ENCODE data around the gene SLC37A3. TPM values are rescaled to one million over a fixed set of nuclear protein-coding genes. Genes with fewer than 3 reads are reported as not detected.
"Not testable (repeated sequence)": the region's sequence is repeated elsewhere in the genome, so short reads cannot be mapped to it uniquely, and the experiment has no call there.

Gene SLC37A3
- total RNA-seq, 1 experiment from 2014 or later = 37.9 TPM

DNA sequence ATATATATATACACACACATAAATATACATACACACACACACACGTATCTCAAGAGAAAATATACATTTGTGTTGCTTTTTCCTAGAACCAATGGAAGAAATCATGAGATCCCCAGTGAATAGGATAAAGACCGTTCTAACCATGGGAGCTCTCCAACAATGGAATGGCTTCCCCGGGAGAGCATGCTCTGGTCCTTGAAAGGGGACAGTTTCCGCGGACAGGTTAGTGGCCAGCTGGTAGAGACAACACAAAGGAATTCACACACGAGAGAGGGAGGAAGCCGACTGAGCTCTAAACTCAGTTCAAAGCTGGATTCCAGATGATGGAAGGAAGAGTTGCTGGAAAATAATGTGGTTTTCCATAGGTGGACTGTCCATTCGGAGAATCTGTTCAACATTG lies 72.7 kb downstream of the SLC37A3 start:
- Histone ChIP-seq H3K27me3 (replicated peaks) (no peaks in the 10 kb centered on the region), H3K9me3 (replicated peaks) (no peaks in the 10 kb centered on the region), H3K4me3 (no peak overlapping the region), H3K36me3 (no peaks in the 10 kb centered on the region), H3K27ac (no peak overlapping the region), H3K4me1 (replicated peaks) (no peaks in the 10 kb centered on the region)
- DNase-seq (ENCODE audit: low read depth in 1 of 2, low spot score in 2 of 2) = no peak

DNA sequence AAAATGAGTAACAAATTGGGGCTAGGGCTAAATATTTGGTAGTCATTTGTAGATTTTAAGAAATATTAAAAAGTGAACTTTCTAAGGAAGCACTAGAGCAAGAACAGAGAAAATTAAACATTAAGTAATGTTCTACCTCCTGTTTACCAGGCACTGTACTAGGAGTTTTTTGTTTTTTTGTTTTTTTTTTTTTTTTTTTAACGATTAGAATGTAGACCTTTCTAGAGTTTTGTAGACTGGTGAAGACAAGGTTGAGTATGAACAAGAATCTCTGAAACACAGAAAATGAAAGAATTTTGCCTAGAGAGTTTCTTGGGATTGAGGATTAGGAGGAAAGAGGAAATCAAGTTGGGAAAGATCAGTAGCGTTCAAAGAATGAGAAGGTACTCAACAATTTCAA lies 73.6 kb downstream of the SLC37A3 start:
- Histone ChIP-seq H3K36me3 (no peaks in the 10 kb centered on the region), H3K4me1 (replicated peaks) (no peaks in the 10 kb centered on the region), H3K4me3 (no peak overlapping the region), H3K9me3 (replicated peaks) (no peaks in the 10 kb centered on the region), H3K27me3 (replicated peaks) (no peaks in the 10 kb centered on the region), H3K27ac (no peak overlapping the region)
- DNase-seq (ENCODE audit: low read depth in 1 of 2, low spot score in 2 of 2) = no peak

DNA sequence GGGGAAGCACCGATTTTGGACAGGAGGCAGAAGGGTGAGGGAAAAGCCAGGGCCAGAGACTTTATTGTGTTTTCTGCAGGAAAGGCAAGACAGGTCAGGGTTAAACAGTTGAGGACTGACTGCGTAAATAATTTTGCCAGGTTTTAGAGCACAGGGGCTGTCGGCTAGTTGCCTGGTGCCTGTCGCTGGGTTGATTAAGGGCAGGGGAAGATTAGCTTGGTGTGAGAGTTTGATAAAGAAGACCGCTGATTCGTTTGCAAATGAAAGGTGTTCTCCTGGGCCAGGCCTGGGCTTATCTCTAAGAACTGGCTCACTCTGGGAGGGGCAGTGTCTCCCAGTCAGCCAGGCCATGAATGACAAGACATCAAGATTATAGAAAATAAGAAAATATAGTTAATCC lies 75.6 kb downstream of the SLC37A3 start:
- Histone ChIP-seq H3K4me3 (no peak overlapping the region), H3K4me1 (replicated peaks) (no peaks in the 10 kb centered on the region), H3K27me3 (replicated peaks) (no peaks in the 10 kb centered on the region), H3K27ac (no peak overlapping the region), H3K9me3 (replicated peaks) (no peaks in the 10 kb centered on the region), H3K36me3 (no peaks in the 10 kb centered on the region)
- no peak for DNase-seq (ENCODE audit: low read depth in 1 of 2, low spot score in 2 of 2)

DNA sequence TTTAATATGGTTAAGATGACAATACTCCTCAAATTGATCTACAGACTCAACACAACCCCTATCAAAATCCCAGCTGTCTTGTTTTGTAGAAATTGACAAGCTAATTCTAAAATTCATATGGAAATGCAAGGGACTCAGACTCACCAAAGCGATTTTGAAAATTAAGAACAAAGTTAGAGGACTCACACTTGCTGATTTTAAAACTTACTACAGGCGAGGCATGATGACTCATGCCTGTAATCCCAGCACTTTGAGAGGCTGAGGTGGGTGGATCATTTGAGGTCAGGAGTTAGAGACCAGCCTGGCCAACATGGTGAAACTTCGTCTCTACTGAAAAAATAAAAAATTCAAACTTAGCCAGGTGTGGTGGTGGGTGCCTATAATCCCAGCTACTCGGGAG lies 78.3 kb downstream of the SLC37A3 start:
- not testable (repeated sequence) for H3K27ac ChIP-seq; DNase-seq (ENCODE audit: low read depth in 1 of 2, low spot score in 2 of 2); H3K36me3 ChIP-seq

DNA sequence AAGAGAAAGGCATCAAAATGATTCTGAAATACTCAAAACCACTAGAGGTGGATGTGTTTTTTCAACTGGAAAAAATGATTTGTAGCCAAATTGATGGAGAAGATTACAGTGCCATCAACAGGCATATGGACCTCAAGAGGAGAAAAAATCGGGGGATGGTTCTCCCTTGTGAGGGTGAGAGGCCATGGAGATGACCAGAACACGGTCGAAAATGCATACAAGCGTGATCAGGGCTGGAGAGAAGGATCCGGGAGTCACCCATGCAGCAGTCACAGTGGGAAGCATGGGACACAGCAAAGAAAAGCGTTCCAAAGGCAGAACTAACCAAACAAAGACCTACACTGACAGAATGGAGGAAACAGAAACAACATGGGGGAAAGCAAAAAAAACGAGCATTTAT lies 80.3 kb downstream of the SLC37A3 start:
- no peak overlapping the region for H3K4me3 ChIP-seq
- H3K27ac ChIP-seq = no peak overlapping the region
- H3K9me3 ChIP-seq (replicated peaks) = no peaks in the 10 kb centered on the region
- peaks cover 10% of the 10 kb centered on the region for H3K4me1 ChIP-seq (replicated peaks)
- no peaks in the 10 kb centered on the region for H3K27me3 ChIP-seq (replicated peaks)
- DNase-seq (ENCODE audit: low read depth in 1 of 2, low spot score in 2 of 2) = no peak
- H3K36me3 ChIP-seq = no peaks in the 10 kb centered on the region

More for the DNA sequence above, 78.3 kb downstream of the SLC37A3 start:
- H3K4me1 ChIP-seq (replicated peaks); H3K9me3 ChIP-seq (replicated peaks); H3K4me3 ChIP-seq; H3K27me3 ChIP-seq (replicated peaks): not testable (repeated sequence)

DNA sequence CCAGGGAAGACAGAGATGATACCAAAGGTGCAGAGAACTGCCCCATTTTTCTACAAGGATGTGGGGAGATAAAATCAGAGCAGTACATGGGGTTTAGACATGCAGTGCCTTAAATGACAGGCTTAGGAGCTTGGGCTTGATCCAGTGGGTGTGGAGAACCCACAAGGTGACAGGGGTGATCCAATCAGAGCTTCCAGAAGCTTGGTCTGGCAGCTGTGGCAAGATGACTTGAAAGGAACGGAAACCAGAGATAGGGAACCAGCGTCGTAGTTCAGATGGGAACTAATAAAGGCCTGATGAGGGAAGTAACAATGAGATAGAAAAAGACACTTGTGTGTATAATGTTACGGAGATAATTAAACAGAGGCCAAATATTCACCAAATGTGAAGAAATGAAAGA lies 80.7 kb downstream of the SLC37A3 start:
- no peaks in the 10 kb centered on the region for H3K36me3 ChIP-seq
- DNase-seq (ENCODE audit: low read depth in 1 of 2, low spot score in 2 of 2) = no peak
- H3K27ac ChIP-seq = no peak overlapping the region
- no peak overlapping the region for H3K4me3 ChIP-seq
- H3K4me1 ChIP-seq (replicated peaks) = peaks cover 10% of the 10 kb centered on the region
- H3K27me3 ChIP-seq (replicated peaks) = no peaks in the 10 kb centered on the region
- H3K9me3 ChIP-seq (replicated peaks) = no peaks in the 10 kb centered on the region

DNA sequence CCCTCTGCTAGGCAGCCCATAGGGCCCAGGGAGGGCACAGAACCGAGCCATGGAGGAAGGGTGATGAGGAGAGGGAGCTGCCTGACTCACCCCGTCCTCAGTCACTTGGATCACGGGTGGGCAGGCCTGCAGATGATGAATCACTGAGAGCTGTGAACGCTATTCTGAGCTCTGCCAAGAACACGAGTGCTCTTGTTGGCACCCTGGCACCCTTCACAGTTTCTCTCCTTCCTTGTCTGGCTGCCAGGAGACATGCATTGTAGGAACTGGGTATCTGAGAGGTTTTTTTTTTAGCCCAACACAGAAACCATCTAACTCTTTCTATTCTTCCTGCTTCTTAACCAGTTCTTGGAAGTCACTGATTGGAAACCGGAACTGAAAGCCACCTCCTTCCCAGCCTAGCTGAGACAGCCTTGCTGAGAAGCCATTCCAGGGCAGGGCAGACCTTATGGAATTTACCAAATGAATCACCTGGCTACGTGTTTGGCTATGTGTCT lies 82.1 kb downstream of the SLC37A3 start:
- Histone ChIP-seq H3K4me3 (no peak overlapping the region), H3K9me3 (replicated peaks) (no peaks in the 10 kb centered on the region), H3K27me3 (replicated peaks) (no peaks in the 10 kb centered on the region), H3K4me1 (replicated peaks) (peaks cover 10% of the 10 kb centered on the region), H3K36me3 (no peaks in the 10 kb centered on the region), H3K27ac (no peak overlapping the region)
- peak in 1 of 2 experiments; percentile 26 for DNase-seq (ENCODE audit: low read depth in 1 of 2, low spot score in 2 of 2)

DNA sequence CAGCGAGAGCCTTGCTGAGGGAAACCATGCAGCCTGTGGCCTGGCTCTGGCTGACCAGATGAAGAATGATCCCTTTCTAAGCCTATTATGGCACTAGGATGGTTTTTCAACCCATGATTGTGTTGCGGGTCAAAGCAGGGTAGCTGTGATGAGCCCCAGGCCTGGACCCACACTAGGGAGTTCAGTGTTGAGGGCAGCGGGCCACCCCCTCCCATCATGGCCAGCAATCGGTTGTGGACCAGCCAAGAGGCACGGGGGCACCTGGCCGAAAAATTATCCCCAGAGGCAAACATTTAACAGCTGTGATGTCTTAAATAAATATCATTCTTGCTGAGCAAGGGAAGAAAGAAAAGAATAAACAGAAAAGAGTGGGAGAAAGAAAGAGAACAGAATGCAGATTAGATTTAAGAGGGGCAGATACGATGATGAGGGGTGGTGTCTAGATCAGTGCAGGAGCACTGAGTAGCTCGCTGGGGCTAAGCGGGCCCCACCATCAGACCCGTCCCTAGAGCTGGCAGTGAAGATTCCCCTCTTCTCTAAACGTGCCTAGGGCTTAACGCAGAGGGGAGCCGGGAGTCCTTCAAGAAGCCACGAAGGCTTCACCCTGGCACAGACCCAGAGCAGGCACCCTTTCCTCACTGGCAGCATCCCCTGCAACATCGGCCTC lies 82.7 kb downstream of the SLC37A3 start:
- Histone ChIP-seq H3K4me3 (no peak overlapping the region), H3K27ac (no peak overlapping the region), H3K27me3 (replicated peaks) (no peaks in the 10 kb centered on the region), H3K9me3 (replicated peaks) (no peaks in the 10 kb centered on the region), H3K36me3 (no peaks in the 10 kb centered on the region), H3K4me1 (replicated peaks) (peaks cover 10% of the 10 kb centered on the region)
- DNase-seq (ENCODE audit: low read depth in 1 of 2, low spot score in 2 of 2) = no peak

DNA sequence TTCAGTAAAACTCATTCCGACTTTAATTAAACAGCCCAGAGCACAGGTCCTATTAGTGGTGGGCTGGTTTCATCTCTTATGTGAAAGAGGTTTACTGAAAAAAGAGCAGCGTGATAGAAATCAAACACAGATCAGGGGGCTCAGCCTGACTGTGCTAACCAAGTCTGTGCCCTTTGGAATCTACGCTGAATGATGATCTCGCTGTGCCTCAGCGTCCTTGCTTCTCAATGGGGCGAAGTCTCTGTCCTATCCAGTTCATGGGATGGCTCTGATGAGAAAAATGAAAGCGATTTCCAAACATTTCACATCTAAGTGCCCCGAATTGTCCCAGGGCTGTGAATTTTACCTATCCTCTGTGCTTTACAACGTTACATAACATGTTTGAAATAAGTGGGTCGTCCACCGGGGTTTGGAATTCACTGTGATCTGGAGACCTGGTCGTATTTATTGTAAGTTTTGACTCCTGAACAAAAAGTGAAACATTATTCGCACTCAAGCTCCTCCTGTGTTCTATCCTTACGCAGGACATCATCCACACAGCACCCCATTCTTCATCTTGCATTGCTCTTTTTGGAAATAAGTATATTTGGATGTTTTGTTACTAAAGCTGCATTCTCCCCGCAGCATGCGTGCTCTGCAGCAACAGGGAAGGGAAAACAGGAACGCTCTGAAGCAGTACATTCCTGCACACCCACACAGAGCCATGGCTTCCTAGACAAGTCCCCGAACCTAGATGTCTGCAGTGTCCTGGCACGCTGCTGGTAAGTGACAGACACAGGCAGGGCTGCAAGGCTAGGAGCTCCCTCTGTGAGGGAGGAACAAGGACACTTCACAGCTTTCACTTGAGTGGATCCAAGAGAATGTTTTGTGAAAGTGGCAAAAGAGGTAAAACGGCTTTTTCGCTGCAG lies 83.5 kb downstream of the SLC37A3 start:
- no peaks in the 10 kb centered on the region for H3K9me3 ChIP-seq (replicated peaks)
- no peak overlapping the region for H3K4me3 ChIP-seq
- H3K4me1 ChIP-seq (replicated peaks) = peaks cover 10% of the 10 kb centered on the region
- no peaks in the 10 kb centered on the region for H3K27me3 ChIP-seq (replicated peaks)
- no peaks in the 10 kb centered on the region for H3K36me3 ChIP-seq
- H3K27ac ChIP-seq = no peak overlapping the region
- DNase-seq (ENCODE audit: low read depth in 1 of 2, low spot score in 2 of 2) = no peak

DNA sequence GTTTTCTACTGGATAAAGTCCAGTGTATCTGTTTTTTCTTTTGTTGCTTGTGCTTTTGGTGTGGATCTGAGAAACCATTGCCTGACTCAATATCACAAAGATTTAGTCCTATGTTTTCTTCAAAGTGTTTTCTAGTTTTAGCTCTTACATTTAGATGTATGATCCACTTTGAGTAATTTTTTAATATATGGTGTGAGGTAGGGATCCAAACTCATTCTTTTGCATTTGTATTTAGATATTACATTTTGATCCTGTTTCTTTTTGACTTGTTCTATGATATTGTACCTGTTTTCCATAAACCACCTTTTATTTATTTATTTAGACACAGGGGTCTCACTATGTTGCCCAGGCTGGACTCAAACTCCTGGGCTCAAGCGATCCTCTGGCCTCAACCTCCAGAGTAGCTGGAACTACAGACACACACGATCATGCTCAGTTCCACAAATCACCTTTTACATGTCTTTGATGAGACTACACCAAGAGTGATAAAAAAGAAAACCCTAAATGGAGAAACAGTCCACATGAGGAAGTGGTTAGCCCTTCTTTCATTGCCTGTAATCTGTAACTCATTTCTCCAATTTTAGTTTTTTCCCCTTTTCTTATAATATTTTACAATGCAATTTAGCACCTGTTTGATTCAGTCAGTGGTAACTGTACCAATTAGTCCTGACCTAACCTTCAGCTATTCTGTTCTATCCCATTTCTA lies 86.0 kb downstream of the SLC37A3 start:
- no peaks in the 10 kb centered on the region for H3K27me3 ChIP-seq (replicated peaks)
- H3K9me3 ChIP-seq (replicated peaks) = no peaks in the 10 kb centered on the region
- no peak overlapping the region for H3K27ac ChIP-seq
- no peak for DNase-seq (ENCODE audit: low read depth in 1 of 2, low spot score in 2 of 2)
- peaks cover 10% of the 10 kb centered on the region for H3K4me1 ChIP-seq (replicated peaks)
- no peaks in the 10 kb centered on the region for H3K36me3 ChIP-seq
- H3K4me3 ChIP-seq = no peak overlapping the region

DNA sequence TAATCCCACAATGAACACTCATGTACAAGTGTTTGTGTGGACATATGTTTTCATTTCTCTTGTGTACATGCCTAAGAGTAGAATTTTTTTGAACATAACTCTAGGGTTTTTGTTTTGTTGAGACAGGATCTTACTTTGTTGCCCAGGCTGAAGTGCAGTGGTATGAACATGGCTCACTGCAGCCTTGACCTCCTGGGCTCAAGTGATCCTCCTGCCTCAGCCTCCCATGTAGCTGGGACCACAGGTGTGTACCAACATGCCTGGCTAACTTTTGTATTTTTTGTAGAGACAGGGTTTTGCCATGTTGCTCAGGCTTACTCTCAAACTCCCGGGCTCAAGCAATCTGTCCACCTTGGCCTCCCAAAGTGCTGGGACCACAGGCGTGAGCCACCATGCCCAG lies 87.2 kb downstream of the SLC37A3 start:
- H3K27me3 ChIP-seq (replicated peaks); H3K9me3 ChIP-seq (replicated peaks); H3K27ac ChIP-seq; DNase-seq (ENCODE audit: low read depth in 1 of 2, low spot score in 2 of 2); H3K4me3 ChIP-seq; H3K36me3 ChIP-seq; H3K4me1 ChIP-seq (replicated peaks): not testable (repeated sequence)

DNA sequence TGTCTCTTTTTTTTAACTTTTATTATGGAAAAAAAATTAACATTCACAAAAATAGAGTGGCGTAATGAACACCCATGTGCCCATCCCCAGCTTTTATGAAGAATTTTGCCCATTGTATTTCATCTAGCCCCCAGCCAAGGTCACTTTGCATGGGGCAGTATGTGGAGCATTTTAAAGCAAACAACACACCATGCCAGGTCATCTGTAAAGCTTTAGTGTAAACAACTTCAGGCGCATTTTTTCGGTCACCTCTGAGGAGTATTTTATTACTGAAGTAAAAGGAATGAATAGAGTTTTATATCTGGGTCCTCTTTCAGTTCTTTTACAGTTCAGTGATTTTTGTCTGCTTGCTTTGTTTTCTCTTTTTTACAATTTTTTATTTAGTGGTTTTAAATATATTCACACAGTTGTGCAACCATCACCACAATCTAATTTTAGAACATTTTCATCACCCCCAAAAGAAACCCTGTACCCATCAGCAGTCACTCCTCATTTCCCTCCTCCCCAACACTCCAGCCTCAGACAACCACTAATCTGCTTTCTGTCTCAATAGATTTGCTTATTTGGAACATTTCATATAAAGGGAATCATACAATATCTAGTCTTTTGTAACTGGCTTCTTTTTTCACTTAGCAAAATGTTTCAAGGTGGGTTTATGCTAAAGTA lies 87.9 kb downstream of the SLC37A3 start:
- no peaks in the 10 kb centered on the region for H3K4me1 ChIP-seq (replicated peaks)
- no peak overlapping the region for H3K27ac ChIP-seq
- no peak for DNase-seq (ENCODE audit: low read depth in 1 of 2, low spot score in 2 of 2)
- no peaks in the 10 kb centered on the region for H3K36me3 ChIP-seq
- no peaks in the 10 kb centered on the region for H3K9me3 ChIP-seq (replicated peaks)
- H3K27me3 ChIP-seq (replicated peaks) = no peaks in the 10 kb centered on the region
- H3K4me3 ChIP-seq = no peak overlapping the region

DNA sequence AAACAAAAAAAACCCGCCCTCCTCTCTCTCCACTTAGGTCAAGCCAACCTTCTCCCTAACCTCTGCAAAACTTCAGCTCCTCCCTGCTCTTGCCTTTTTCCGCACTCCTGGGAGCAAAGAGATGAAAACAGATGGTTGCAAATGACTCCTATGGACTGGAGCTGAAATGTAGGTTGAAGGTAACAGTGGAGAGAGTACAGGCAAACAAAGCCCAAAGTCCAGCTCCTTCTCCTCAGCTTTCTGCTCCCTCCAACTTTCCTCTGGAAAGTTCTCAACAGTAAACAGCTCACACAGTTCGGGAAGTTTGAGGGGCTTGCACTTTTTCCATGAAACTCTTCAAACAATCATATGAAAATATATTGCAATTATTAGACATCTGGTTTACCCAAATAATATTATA lies 90.3 kb downstream of the SLC37A3 start:
- H3K27ac ChIP-seq = no peak overlapping the region
- H3K9me3 ChIP-seq (replicated peaks) = no peaks in the 10 kb centered on the region
- no peaks in the 10 kb centered on the region for H3K36me3 ChIP-seq
- H3K4me1 ChIP-seq (replicated peaks) = no peaks in the 10 kb centered on the region
- DNase-seq (ENCODE audit: low read depth in 1 of 2, low spot score in 2 of 2) = no peak
- no peaks in the 10 kb centered on the region for H3K27me3 ChIP-seq (replicated peaks)
- H3K4me3 ChIP-seq = no peak overlapping the region

Data from SJSA1 (cell line).